KMS-11 (cell line): ENCODE data around the gene DMAC2.

ENCODE experiments used
- H2AFZ ChIP-seq: fragments of 200-600 bp; sonication (generic); 2 replicates; pipeline ENCODE4 v1.6.1; 2016; ENCODE audit warnings: antibody characterized with exemption, mixed run types, low read depth
- H3K27ac ChIP-seq: fragments of 200-600 bp; sonication (generic); 2 replicates; pipeline ENCODE4 v1.6.1; 2016; ENCODE audit warnings: mild to moderate bottlenecking, mixed run types
- H3K27me3 ChIP-seq: fragments of 200-600 bp; sonication (generic); 2 replicates; pipeline ENCODE4 v1.6.1; 2017; ENCODE audit warnings: mild to moderate bottlenecking, low read depth, mixed run types, moderate library complexity; ENCODE audit not compliant: insufficient read depth
- H3K36me3 ChIP-seq: fragments of 200-600 bp; sonication (generic); 2 replicates; pipeline ENCODE4 v1.6.1; 2017; ENCODE audit warnings: mild to moderate bottlenecking, mixed run types; ENCODE audit not compliant: insufficient read depth
- H3K4me1 ChIP-seq: fragments of 200-600 bp; sonication (generic); 2 replicates; pipeline ENCODE4 v1.6.1; 2016; ENCODE audit warnings: mild to moderate bottlenecking, low read depth, mixed run types; ENCODE audit not compliant: poor library complexity, severe bottlenecking
- H3K4me2 ChIP-seq: fragments of 200-600 bp; sonication (generic); 2 replicates; pipeline ENCODE4 v1.7.0; 2016; ENCODE audit warnings: mild to moderate bottlenecking, mixed run types
- H3K4me3 ChIP-seq: fragments of 200-600 bp; sonication (generic); IDR thresholded peaks from 2 replicates; pipeline ENCODE4 v1.6.1; 2017; ENCODE audit warnings: low read depth, low read length, mixed read lengths; ENCODE audit not compliant: insufficient read depth
- H3K79me2 ChIP-seq: fragments of 200-600 bp; sonication (generic); 2 replicates; pipeline ENCODE4 v1.6.1; 2016; ENCODE audit warnings: low read depth, mixed run types; ENCODE audit not compliant: insufficient read depth
- H3K9ac ChIP-seq: fragments of 200-600 bp; sonication (generic); 2 replicates; pipeline ENCODE4 v1.6.1; 2016; ENCODE audit warnings: mild to moderate bottlenecking, mixed run types
- H4K20me1 ChIP-seq: fragments of 200-600 bp; sonication (generic); 2 replicates; pipeline ENCODE4 v1.6.1; 2016; ENCODE audit warnings: mild to moderate bottlenecking, mixed run types; ENCODE audit not compliant: insufficient read depth
- TF ChIP-seq, protein P1 (sequence below): fragments of 200-600 bp; sonication (generic); conservative IDR thresholded peaks from 2 replicates; pipeline ENCODE4 v1.6.1; 2017; ENCODE audit warnings: low read depth, mild to moderate bottlenecking, antibody characterized with exemption, low read length, moderate library complexity, mixed read lengths

Gene DMAC2

DNA sequence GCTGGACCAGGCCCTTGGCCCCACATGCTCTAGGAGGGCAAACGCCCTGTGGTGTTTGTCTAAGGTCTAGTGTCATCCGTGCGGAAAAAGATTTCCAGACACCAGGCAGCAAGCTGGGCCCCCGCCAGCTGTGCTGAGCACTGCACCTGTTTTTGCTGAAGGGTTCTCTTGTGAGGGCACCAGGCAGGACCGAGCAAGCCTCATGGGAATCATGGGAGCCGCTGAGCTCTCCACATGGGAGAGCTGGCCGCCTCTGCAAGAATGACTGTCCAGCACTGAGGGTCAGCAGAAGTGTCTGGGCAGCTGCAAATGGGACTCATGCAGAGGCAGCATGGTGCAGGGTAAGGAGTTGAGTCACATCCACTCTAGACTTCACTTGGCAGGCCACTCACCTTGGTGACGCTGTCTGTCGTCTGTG is 24.5 kb downstream of the DMAC2 start:
- Histone ChIP-seq H3K27me3 (no peaks in the 10 kb centered on the region), H3K79me2 (no peaks in the 10 kb centered on the region), H3K4me1 (peaks cover 26% of the 10 kb centered on the region), H4K20me1 (no peaks in the 10 kb centered on the region), H3K4me2 (no peak overlapping the region), H3K36me3 (no peaks in the 10 kb centered on the region; the same call in 1 of the 2 replicates), H3K9ac (no peak overlapping the region), H3K27ac (no peak overlapping the region), H2AFZ (no peak overlapping the region), H3K4me3 (no peak overlapping the region)
- TF ChIP-seq, protein P1, sequence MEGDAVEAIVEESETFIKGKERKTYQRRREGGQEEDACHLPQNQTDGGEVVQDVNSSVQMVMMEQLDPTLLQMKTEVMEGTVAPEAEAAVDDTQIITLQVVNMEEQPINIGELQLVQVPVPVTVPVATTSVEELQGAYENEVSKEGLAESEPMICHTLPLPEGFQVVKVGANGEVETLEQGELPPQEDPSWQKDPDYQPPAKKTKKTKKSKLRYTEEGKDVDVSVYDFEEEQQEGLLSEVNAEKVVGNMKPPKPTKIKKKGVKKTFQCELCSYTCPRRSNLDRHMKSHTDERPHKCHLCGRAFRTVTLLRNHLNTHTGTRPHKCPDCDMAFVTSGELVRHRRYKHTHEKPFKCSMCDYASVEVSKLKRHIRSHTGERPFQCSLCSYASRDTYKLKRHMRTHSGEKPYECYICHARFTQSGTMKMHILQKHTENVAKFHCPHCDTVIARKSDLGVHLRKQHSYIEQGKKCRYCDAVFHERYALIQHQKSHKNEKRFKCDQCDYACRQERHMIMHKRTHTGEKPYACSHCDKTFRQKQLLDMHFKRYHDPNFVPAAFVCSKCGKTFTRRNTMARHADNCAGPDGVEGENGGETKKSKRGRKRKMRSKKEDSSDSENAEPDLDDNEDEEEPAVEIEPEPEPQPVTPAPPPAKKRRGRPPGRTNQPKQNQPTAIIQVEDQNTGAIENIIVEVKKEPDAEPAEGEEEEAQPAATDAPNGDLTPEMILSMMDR: no peak

DNA sequence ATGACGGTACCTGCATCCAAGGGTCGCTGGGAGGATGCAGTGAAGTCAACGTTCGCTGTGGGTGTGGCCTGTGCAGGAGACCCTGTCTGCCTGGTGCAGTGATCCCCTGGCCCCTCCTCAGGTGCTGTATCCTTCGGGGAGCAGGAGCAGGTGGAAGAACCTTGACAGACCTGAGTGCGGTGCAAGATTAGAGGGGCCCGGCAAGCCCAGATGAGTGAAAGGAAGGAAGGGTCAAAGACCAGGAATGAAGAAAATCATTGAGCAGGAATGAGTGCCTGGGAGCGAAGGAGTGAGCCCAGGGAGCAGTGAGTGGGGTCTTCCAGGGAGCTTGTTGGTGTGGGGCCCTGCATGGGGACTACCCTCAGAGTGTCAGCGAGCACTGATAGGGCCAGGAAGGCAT is 25.3 kb downstream of the DMAC2 start:
- Histone ChIP-seq H3K79me2 (no peaks in the 10 kb centered on the region), H3K4me3 (no peak overlapping the region), H3K9ac (no peak overlapping the region), H3K4me2 (no peak overlapping the region), H2AFZ (no peak overlapping the region), H3K27ac (no peak overlapping the region), H3K4me1 (peaks cover 33% of the 10 kb centered on the region), H3K36me3 (no peaks in the 10 kb centered on the region; the same call in 1 of the 2 replicates), H4K20me1 (no peaks in the 10 kb centered on the region), H3K27me3 (no peaks in the 10 kb centered on the region)
- TF ChIP-seq, protein P1: no peak

DNA sequence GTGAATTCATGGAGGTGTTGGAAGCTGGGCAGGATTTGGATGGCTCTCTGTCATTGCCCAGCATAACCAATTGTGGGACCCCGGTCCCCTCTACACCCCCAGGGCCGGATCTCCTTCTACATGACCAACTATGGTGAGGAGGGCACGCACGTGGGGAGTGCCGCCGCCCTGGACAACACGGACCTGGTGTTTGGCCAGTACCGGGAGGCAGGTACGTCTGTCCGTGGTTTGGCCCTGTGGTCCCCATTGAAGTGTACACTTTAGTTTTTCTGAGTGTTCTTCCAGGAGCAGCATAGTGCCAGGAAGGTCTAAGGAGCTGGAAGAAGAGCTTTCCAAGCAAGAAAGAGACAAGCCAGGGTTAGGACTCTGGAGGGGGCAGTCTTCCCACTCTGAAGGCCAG is 25.8 kb downstream of the DMAC2 start:
- no peak overlapping the region for H3K4me3 ChIP-seq
- TF ChIP-seq, protein P1: no peak
- H3K4me2 ChIP-seq: no peak overlapping the region
- no peak overlapping the region for H3K27ac ChIP-seq
- H4K20me1 ChIP-seq: no peaks in the 10 kb centered on the region
- no peak overlapping the region for H3K9ac ChIP-seq
- no peaks in the 10 kb centered on the region for H3K27me3 ChIP-seq
- no peak overlapping the region for H2AFZ ChIP-seq
- H3K36me3 ChIP-seq: no peaks in the 10 kb centered on the region; the same call in 1 of the 2 replicates
- H3K79me2 ChIP-seq: no peaks in the 10 kb centered on the region
- peaks cover 38% of the 10 kb centered on the region for H3K4me1 ChIP-seq

DNA sequence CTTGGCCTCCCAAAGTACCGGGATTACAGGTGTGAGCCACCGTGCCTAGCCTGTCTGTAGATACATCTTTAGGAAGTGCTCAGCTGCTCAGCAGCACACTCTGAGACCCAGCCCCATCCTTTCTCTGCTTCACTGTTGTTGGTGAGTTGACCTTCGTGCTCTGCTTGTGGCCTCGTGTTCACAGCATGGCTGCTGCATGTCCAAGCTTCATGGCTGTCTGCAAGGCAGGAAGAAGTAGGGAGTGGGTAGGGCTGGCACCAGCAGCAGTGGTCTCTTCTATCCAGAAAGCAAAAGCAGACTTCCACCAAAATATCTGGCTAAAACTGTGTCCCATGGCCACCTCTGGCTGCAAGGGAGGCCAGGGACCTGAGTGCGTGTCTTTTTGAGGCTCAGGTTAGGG is 26.8 kb downstream of the DMAC2 start:
- Histone ChIP-seq H3K4me1 (peaks cover 48% of the 10 kb centered on the region), H3K27ac (no peak overlapping the region), H3K36me3 (no peaks in the 10 kb centered on the region; the same call in 1 of the 2 replicates), H3K27me3 (no peaks in the 10 kb centered on the region), H3K4me3 (no peak overlapping the region), H3K9ac (no peak overlapping the region), H4K20me1 (no peaks in the 10 kb centered on the region), H2AFZ (no peak overlapping the region), H3K79me2 (no peaks in the 10 kb centered on the region; the same call in 1 of the 2 replicates), H3K4me2 (no peak overlapping the region)
- TF ChIP-seq, protein P1: no peak
